Measurements from ENCODE around the gene IGSF21. TPM values are rescaled to one million over a fixed set of nuclear protein-coding genes. Genes with fewer than 3 reads are reported as not detected.

The IGSF21 gene
- total and polyA plus RNA-seq, 2 of the 8 experiments (the other 6 are each of a cell fraction or from before 2014, with no cell fraction given), result 22.5 to 28.5 TPM

- DNase-seq (ENCODE audit: low read depth in 1 of 2, low spot score in 2 of 2), result no peak
- Histone ChIP-seq H2AK5ac (ENCODE audit: low read depth, low read length) (peak overlapping the region; percentile 66; the same call in 1 of the 2 replicates), H2BK20ac (ENCODE audit: low read length) (peak overlapping the region; percentile 83), H3K36me3 (ENCODE audit: control insufficient read depth in 2 of 4, insufficient read depth in 4 of 4, low read length in 3 of 4) (no peaks in the 10 kb centered on the region; a peak in 1 of 8 replicates), H3K9ac (replicated peaks in 1 of 4; ENCODE audit: extremely low read depth in 1 of 4, low read depth in 3 of 4, low read length in 3 of 4) (no peak overlapping the region), H2BK12ac (ENCODE audit: low read depth, low read length) (peak overlapping the region; percentile 98), H3K9me3 (ENCODE audit: insufficient read depth in 2 of 2, low read depth in 1 of 2, low read length in 1 of 2) (no peaks in the 10 kb centered on the region), H2BK15ac (ENCODE audit: low read length) (peak overlapping the region; percentile 48), H4K91ac (replicated peaks; ENCODE audit: insufficient read length, low read length) (peak overlapping the region; percentile 70), H3K56ac (replicated peaks; ENCODE audit: insufficient read length, low read depth, low read length) (no peak overlapping the region), H3K4me1 (replicated peaks in 1 of 4; ENCODE audit: control insufficient read depth in 3 of 4, insufficient read depth in 4 of 4, low read length in 3 of 4) (peaks cover 15 to 32% (median 24%) of the 10 kb centered on the region in 4 experiments), H3K4me3 (ENCODE audit: extremely low read depth in 1 of 4, insufficient read depth in 2 of 4, low read depth in 3 of 4, low read length in 4 of 4) (no peak overlapping the region), H3K14ac (ENCODE audit: insufficient read length) (no peak overlapping the region), H3K79me2 (ENCODE audit: control insufficient read depth in 1 of 2, insufficient read depth in 2 of 2, low read length in 2 of 2) (no peaks in the 10 kb centered on the region), H3K4me2 (ENCODE audit: insufficient read depth in 1 of 2, low read depth in 2 of 2, low read length in 2 of 2) (no peak overlapping the region), H3K79me1 (ENCODE audit: low read depth, low read length) (no peaks in the 10 kb centered on the region), H3K27ac (ENCODE audit: low read depth, low read length) (no peak overlapping the region), H4K8ac (ENCODE audit: extremely low read depth, insufficient read depth, low read length) (no peak overlapping the region), H2BK5ac (ENCODE audit: low read depth, low read length) (peak overlapping the region; percentile 85; the same call in 1 of the 2 replicates), H3K18ac (ENCODE audit: extremely low read depth, low read length) (peak overlapping the region; percentile 64), H3K23ac (ENCODE audit: insufficient read length) (no peak overlapping the region), H3K23me2 (ENCODE audit: low read depth, low read length) (peaks cover 3% of the 10 kb centered on the region; the same call in 1 of the 2 replicates), H2AFZ (ENCODE audit: low read length) (no peak overlapping the region), H4K20me1 (replicated peaks in 1 of 2; ENCODE audit: control insufficient read depth in 1 of 2, insufficient read depth in 2 of 2, low read length in 2 of 2) (no peaks in the 10 kb centered on the region), H4K5ac (ENCODE audit: insufficient read length, low read depth, low read length) (no peak overlapping the region), H3K4ac (replicated peaks; ENCODE audit: insufficient read length, low read depth, low read length) (no peak overlapping the region), H3K27me3 (replicated peaks in 1 of 4; ENCODE audit: control insufficient read depth in 3 of 4, extremely low read depth in 1 of 4, insufficient read depth in 3 of 4, low read length in 3 of 4) (no peaks in the 10 kb centered on the region), H2BK120ac (replicated peaks; ENCODE audit: low read depth, low read length) (peak overlapping the region; percentile 36)
- 84% methylated on average over 2 of the region's 2 CpGs; no CpG with 5 or more reads in 1 of the 2 experiments for WGBS, 2 experiments (ENCODE audit: extremely low coverage in 1 of 2, insufficient coverage in 1 of 2, insufficient read length in 1 of 2, insufficient replicate concordance in 2 of 2, low coverage in 1 of 2, low lambda C conversion rate in 2 of 2, missing lambda C conversion rate in 1 of 2)
- ChIA-PET CTCF (ENCODE audit: partially characterized antibody) (interaction anchor here (0.7 to 2.1 kb wide), 7 partner anchors 26 to 652 kb away, joined by 3 to 7 read pairs (median 3); no protein-coding TSS in a partner anchor), POLR2A (ENCODE audit: partially characterized antibody) (interaction anchor here (1.1 kb wide), 1 partner anchor 14 kb away, joined by 3 read pairs; no protein-coding TSS in a partner anchor)
- FAIRE-seq, result no peak
- TF ChIP-seq YY1 (IDR thresholded peaks at IDR 0.05; ENCODE audit: low read depth, low read length) (no peak), JUN (IDR thresholded peaks at IDR 0.05; ENCODE audit: low read depth, low read length) (no peak), RXRA (IDR thresholded peaks at IDR 0.05; ENCODE audit: insufficient read depth, low read depth, low read length) (no peak), GABPA (IDR thresholded peaks at IDR 0.05; ENCODE audit: borderline replicate concordance, insufficient read depth, low read length) (no peak), BRCA1 (IDR thresholded peaks at IDR 0.05; ENCODE audit: low read depth, low read length) (no peak), BCL11A (IDR thresholded peaks at IDR 0.05; ENCODE audit: low read depth in 2 of 2, low read length in 2 of 2) (no peak), EP300 (IDR thresholded peaks at IDR 0.05; ENCODE audit: borderline replicate concordance in 1 of 2, low read depth in 2 of 2, low read length in 2 of 2) (no peak), ZNF274 (IDR thresholded peaks at IDR 0.05; ENCODE audit: borderline replicate concordance, extremely low read depth, low read length) (no peak), FOSL1 (IDR thresholded peaks at IDR 0.05; ENCODE audit: insufficient read depth, low read depth, low read length) (no peak), SP1 (IDR thresholded peaks at IDR 0.05; ENCODE audit: low read depth, low read length) (no peak), RFX5 (IDR thresholded peaks at IDR 0.05; ENCODE audit: borderline replicate concordance, low read depth, low read length) (no peak)
These were observed 307.9 kb downstream of the IGSF21 start for GRCh38 chr1:18415448-18416027.
